GM12878 (cell line): ENCODE measurements around the gene SRGAP2C. TPM values are rescaled to one million over a fixed set of nuclear protein-coding genes. Genes with fewer than 3 reads are reported as not detected.
"Not testable (repeated sequence)": the region's sequence is repeated elsewhere in the genome, so short reads cannot be mapped to it uniquely, and the experiment has no call there.

ENCODE experiments used
- ATAC-seq: fragments of 200-7000 bp; cut with Tn5 transposase; 3 replicates; pipeline ENCODE4 v1.9.1; 2020; ENCODE audit warnings: mild to moderate bottlenecking, moderate library complexity
- BruUV-seq: library from RNA; stranded (reverse); fragments of 400-500 nt; replicated peaks from 2 replicates; lab custom pipeline; 2021; lab: Mats Ljungman, UMichigan
- CTCF ChIA-PET: fragments of 300-600 bp; sonication (Branson Sonifier 250); formaldehyde crosslinking; extraction: SDS; loops from one replicate; lab custom pipeline; 2021; ENCODE audit warnings: inconsistent platforms; lab: Yijun Ruan, JAX
- POLR2A ChIA-PET: fragments of 350-600 bp; formaldehyde crosslinking; extraction: SDS; loops from one replicate; lab custom pipeline; 2021; ENCODE audit warnings: inconsistent platforms; lab: Charles Lee
- RAD21 ChIA-PET: fragments of 300-600 bp; sonication (Branson Sonifier 250); formaldehyde crosslinking; loops from one replicate; lab custom pipeline; 2023; ENCODE audit warnings: antibody characterized with exemption; ENCODE audit not compliant: unreplicated experiment; lab: Charles Lee
- SMC1A ChIA-PET: fragments of 300-600 bp; sonication (Branson Sonifier 250); formaldehyde crosslinking; loops from one replicate; lab custom pipeline; 2023; ENCODE audit not compliant: unreplicated experiment, uncharacterized antibody; lab: Charles Lee
- DNase-seq: peaks from one replicate; pipeline ENCODE4 v3.0.0-alpha.2; 2011; ENCODE audit warnings: low read depth, low spot score
- FAIRE-seq: peaks from 3 replicates; lab custom pipeline; 2011; peaks lifted over from hg19 to GRCh38; lab: Jason Lieb, UNC
- H2AFZ ChIP-seq: 2 replicates; pipeline ENCODE4 v1.6.0; 2011; ENCODE audit warnings: low read depth, low read length, control low read depth; ENCODE audit not compliant: control insufficient read depth
- H3K27ac ChIP-seq: 2 replicates; pipeline ENCODE4 v1.5.1; 2011; ENCODE audit warnings: control low read depth; ENCODE audit not compliant: control insufficient read depth, insufficient read depth
- H3K27me3 ChIP-seq, 2 experiments: replicated peaks in 1 of 2; 2 replicates each; pipeline versions ENCODE4 v1.6.0 to v1.6.1; 2011; ENCODE audit warnings: low read length in 1 of 2; ENCODE audit not compliant: control insufficient read depth in 2 of 2, insufficient read depth in 2 of 2
- H3K36me3 ChIP-seq, 2 experiments: 2 replicates each; pipeline ENCODE4 v1.5.1; 2011; ENCODE audit warnings: low read length in 1 of 2; ENCODE audit not compliant: control insufficient read depth in 2 of 2, insufficient read depth in 2 of 2
- H3K4me1 ChIP-seq: 2 replicates; pipeline ENCODE4 v1.6.1; 2011; ENCODE audit warnings: mild to moderate bottlenecking, low read length, moderate library complexity, mixed read lengths; ENCODE audit not compliant: control insufficient read depth, insufficient read depth
- H3K4me2 ChIP-seq: 2 replicates; pipeline ENCODE4 v1.6.0; 2011; ENCODE audit warnings: control low read depth; ENCODE audit not compliant: control insufficient read depth, insufficient read depth
- H3K4me3 ChIP-seq: fragments of 200-600 bp; sonication (generic); 2 replicates; pipeline ENCODE4 v1.5.1; 2016
- H3K79me2 ChIP-seq: 2 replicates; pipeline ENCODE4 v1.6.0; 2011; ENCODE audit warnings: low read length; ENCODE audit not compliant: control insufficient read depth, insufficient read depth
- H3K9ac ChIP-seq: 2 replicates; pipeline ENCODE4 v1.8.0; 2011; ENCODE audit warnings: low read length, control low read depth, mixed read lengths; ENCODE audit not compliant: control insufficient read depth, insufficient read depth
- H3K9me3 ChIP-seq: replicated peaks from 3 replicates; pipeline ENCODE4 v1.5.1; 2011; ENCODE audit warnings: mild to moderate bottlenecking, low read length; ENCODE audit not compliant: control insufficient read depth, insufficient read depth
- H4K20me1 ChIP-seq: 2 replicates; pipeline ENCODE4 v1.6.0; 2011; ENCODE audit not compliant: control insufficient read depth, insufficient read depth
- WGBS: methylation state at CpG from one replicate; pipeline ENCODE4 v1.1.6; 2016; ENCODE audit warnings: low lambda C conversion rate; ENCODE audit not compliant: insufficient replicate concordance, insufficient coverage; ENCODE audit errors: missing lambda C conversion rate; 5-methylcytosine and 5-hydroxymethylcytosine counted together
- in situ Hi-C: fragments of 300-500 bp; cut with MboI; formaldehyde crosslinking; loops from 9 replicates; pipeline ENCODE4 v1.14.3; 2018; ENCODE audit warnings: mixed read lengths
- intact Hi-C: fragments of 100-400 bp; cut with micrococcal nuclease; formaldehyde crosslinking; loops from one replicate; pipeline ENCODE4 v1.14.2; 2022; ENCODE audit not compliant: unreplicated experiment
- polyA plus RNA-seq, 11 experiments: library from polyadenylated mRNA; depleted of rRNA in 4 of 11; unstranded in 6 of 11; stranded (reverse) in 5 of 11; fragments of >200 nt; fragmentation: Nextera tagmentation in 4 of 11; fragmentation: Illumina TruSeq in 1 of 11; extraction: Ambion mirVana in 4 of 11; extraction: Trizol in 1 of 11; gene quantifications; 1 replicate in 1 of 11; 2 replicates in 10 of 11; pipeline versions ENCODE4 v1.2.1 to v1.2.3, GENCODE V29; 2011 to 2016; ENCODE audit warnings: inconsistent platforms in 2 of 11, missing spikeins in 2 of 11, low read depth in 1 of 11
- total RNA-seq, 4 experiments: library from RNA; depleted of rRNA in 3 of 4; stranded (reverse); fragments of >200 nt in 3 of 4; fragmentation: Illumina TruSeq in 1 of 4; extraction: Trizol in 1 of 4; gene quantifications; 2 replicates each; pipeline versions ENCODE4 v1.2.1 to v1.2.3, GENCODE V29; 2013 to 2021

The SRGAP2C gene
- total and polyA plus RNA-seq, 10 of the 15 experiments (the other 5 are each of a cell fraction or from before 2014, with no cell fraction given): 0.82 to 7.6 (median 2.3) TPM

- BruUV-seq, H3K4me2 ChIP-seq, POLR2A ChIA-PET, H3K79me2 ChIP-seq, H3K36me3 ChIP-seq, H2AFZ ChIP-seq, H3K27ac ChIP-seq, H3K9me3 ChIP-seq, H3K9ac ChIP-seq, ATAC-seq, H3K4me1 ChIP-seq, CTCF ChIA-PET, H3K27me3 ChIP-seq, FAIRE-seq, DNase-seq, RAD21 ChIA-PET, H3K4me3 ChIP-seq, H4K20me1 ChIP-seq, SMC1A ChIA-PET, intact Hi-C loops, in situ Hi-C loops: not testable (repeated sequence)
- WGBS: 100% methylated on average over 2 of the region's 2 CpGs
These were observed 24.7 kb upstream of the SRGAP2C start for GRCh38 chr1:121160118-121160517.

DNA sequence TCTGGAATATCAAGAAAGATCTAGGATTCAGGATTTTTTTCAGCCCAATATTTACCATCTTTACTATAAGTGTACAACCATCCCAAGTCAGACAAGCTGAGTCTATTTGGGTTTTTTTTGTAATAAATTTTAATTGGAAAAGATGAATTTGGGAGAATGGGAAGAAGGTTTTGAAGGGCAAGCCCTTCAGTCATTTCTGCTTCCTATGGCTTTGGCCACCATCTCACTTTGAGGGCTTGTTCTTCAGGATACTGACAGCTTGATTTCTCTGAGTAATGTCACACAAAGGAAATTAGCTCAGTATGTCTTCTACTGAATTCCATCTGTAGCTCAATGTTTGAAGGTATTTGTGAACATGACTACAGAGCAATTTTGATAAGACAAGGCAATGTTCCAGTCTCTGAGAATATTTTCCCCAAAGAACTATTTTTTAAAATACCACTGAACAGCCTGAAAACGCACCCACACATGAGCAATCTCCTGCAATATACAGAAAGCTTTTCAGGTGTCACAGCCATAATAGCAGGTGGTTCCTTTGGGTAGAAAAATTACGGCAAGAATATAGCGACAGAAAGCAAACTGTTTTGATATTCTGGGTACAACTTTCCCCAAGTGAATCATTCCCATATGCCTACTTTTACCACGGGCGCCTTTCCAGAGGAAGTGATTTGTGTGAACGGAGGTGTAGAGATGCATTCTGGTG is 23.4 kb upstream of the SRGAP2C start:
- H3K27ac ChIP-seq, H3K27me3 ChIP-seq, FAIRE-seq, SMC1A ChIA-PET, H2AFZ ChIP-seq, H3K4me3 ChIP-seq, in situ Hi-C loops, H3K4me1 ChIP-seq, H4K20me1 ChIP-seq, H3K36me3 ChIP-seq, intact Hi-C loops, H3K4me2 ChIP-seq, BruUV-seq, H3K9ac ChIP-seq, CTCF ChIA-PET, ATAC-seq, POLR2A ChIA-PET, DNase-seq, RAD21 ChIA-PET, H3K79me2 ChIP-seq, H3K9me3 ChIP-seq: not testable (repeated sequence)
- WGBS: 87% methylated on average over 3 of the region's 6 CpGs

- H3K27ac ChIP-seq, ATAC-seq, DNase-seq, intact Hi-C loops, SMC1A ChIA-PET, H2AFZ ChIP-seq, H3K79me2 ChIP-seq, RAD21 ChIA-PET, H3K9me3 ChIP-seq, H3K27me3 ChIP-seq, CTCF ChIA-PET, H3K4me3 ChIP-seq, FAIRE-seq, H3K4me2 ChIP-seq, in situ Hi-C loops, H3K9ac ChIP-seq, POLR2A ChIA-PET, H4K20me1 ChIP-seq, H3K36me3 ChIP-seq, H3K4me1 ChIP-seq, BruUV-seq: not testable (repeated sequence)
- 94% methylated on average over 1 of the region's 5 CpGs for WGBS
These were observed 20.7 kb upstream of the SRGAP2C start for GRCh38 chr1:121163850-121164757.

DNA sequence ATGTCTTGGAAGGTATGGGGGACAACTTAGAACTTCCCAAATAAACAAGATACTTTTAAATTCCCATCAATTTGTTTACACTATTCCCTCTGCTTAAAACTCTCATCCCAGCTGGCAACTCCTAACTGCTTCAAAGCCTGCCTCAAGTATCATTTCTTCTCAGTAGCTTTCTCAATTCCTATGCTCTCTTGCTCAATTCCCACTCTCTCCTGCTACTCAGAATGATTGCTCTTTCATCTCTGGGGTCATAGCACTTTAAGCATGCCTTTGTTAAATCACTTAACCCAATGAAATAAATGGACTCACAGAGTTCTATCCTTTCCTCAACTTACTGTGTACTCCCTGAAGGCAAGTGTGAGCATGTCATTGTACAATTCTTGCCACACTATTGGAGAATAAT is 19.5 kb upstream of the SRGAP2C start:
- H3K4me2 ChIP-seq, H3K9ac ChIP-seq, H3K9me3 ChIP-seq, CTCF ChIA-PET, H3K36me3 ChIP-seq, intact Hi-C loops, H3K27me3 ChIP-seq, FAIRE-seq, H2AFZ ChIP-seq, H4K20me1 ChIP-seq, H3K27ac ChIP-seq, DNase-seq, BruUV-seq, H3K79me2 ChIP-seq, POLR2A ChIA-PET, in situ Hi-C loops, SMC1A ChIA-PET, RAD21 ChIA-PET, ATAC-seq, H3K4me3 ChIP-seq, H3K4me1 ChIP-seq: not testable (repeated sequence)
